Fibroblast of lung (primary cell): Measurements from ENCODE around the gene CLIP1. TPM values are rescaled to one million over a fixed set of nuclear protein-coding genes. Genes with fewer than 3 reads are reported as not detected.

ENCODE experiments used
- DNase-seq, 2 donors: peaks; one replicate each; pipeline versions ENCODE4 v3.0.0 to v3.0.0-alpha.2; 2010; ENCODE audit warnings: low read depth in 2 of 2
- H2AFZ ChIP-seq: 2 replicates; pipeline ENCODE4 v1.5.1; 2012; ENCODE audit warnings: low read length, control low read depth, inconsistent platforms
- H3K27ac ChIP-seq: 2 replicates; pipeline ENCODE4 v1.5.1; 2011; ENCODE audit warnings: low read length, control low read depth; ENCODE audit not compliant: insufficient read depth
- H3K27me3 ChIP-seq: 2 replicates; pipeline ENCODE4 v1.5.1; 2011; ENCODE audit warnings: mild to moderate bottlenecking, low read length; ENCODE audit not compliant: control insufficient read depth, insufficient read depth
- H3K36me3 ChIP-seq: 2 replicates; pipeline ENCODE4 v1.5.1; 2011; ENCODE audit warnings: low read length; ENCODE audit not compliant: control insufficient read depth, insufficient read depth
- H3K4me1 ChIP-seq: 2 replicates; pipeline ENCODE4 v1.5.1; 2011; ENCODE audit warnings: low read length; ENCODE audit not compliant: control insufficient read depth, insufficient read depth; ENCODE audit errors: extremely low read depth
- H3K4me2 ChIP-seq: 2 replicates; pipeline ENCODE4 v1.5.1; 2011; ENCODE audit warnings: low read length, control low read depth; ENCODE audit not compliant: insufficient read depth; ENCODE audit errors: extremely low read depth
- H3K4me3 ChIP-seq, 4 experiments: fragments of 200-600 bp in 1 of 4; sonication (generic) in 1 of 4; replicated peaks in 1 of 4; 2 replicates each; pipeline ENCODE4 v1.5.1; 2011 to 2016; ENCODE audit warnings: low read length in 4 of 4, low read depth in 3 of 4, mild to moderate bottlenecking in 3 of 4, control low read depth in 2 of 4, inconsistent platforms in 1 of 4, mixed read lengths in 1 of 4; ENCODE audit not compliant: insufficient read depth in 1 of 4; ENCODE audit errors: control extremely low read depth in 1 of 4
- H3K79me2 ChIP-seq: 2 replicates; pipeline ENCODE4 v1.5.1; 2012; ENCODE audit warnings: mild to moderate bottlenecking, low read length, inconsistent platforms; ENCODE audit not compliant: control insufficient read depth, insufficient read depth
- H3K9ac ChIP-seq: 2 replicates; pipeline ENCODE4 v1.5.1; 2011; ENCODE audit warnings: mild to moderate bottlenecking, low read length, control low read depth; ENCODE audit not compliant: insufficient read depth
- H3K9me3 ChIP-seq: 2 replicates; pipeline ENCODE4 v1.5.1; 2012; ENCODE audit warnings: low read depth, low read length; ENCODE audit not compliant: control insufficient read depth, insufficient read depth
- H4K20me1 ChIP-seq: 2 replicates; pipeline ENCODE4 v1.5.1; 2011; ENCODE audit warnings: low read length; ENCODE audit not compliant: control insufficient read depth, insufficient read depth; ENCODE audit errors: extremely low read depth
- CTCF ChIP-seq, 2 donors: IDR thresholded peaks in 1 of 2; conservative IDR thresholded peaks in 1 of 2; 1 replicate in 1 of 2; 2 replicates in 1 of 2; pipeline ENCODE4 v1.5.1; 2011 to 2012; ENCODE audit warnings: low read length in 2 of 2, control low read depth in 1 of 2, inconsistent platforms in 1 of 2, low read depth in 1 of 2, mild to moderate bottlenecking in 1 of 2
- EZH2 ChIP-seq: IDR thresholded peaks from 2 replicates; pipeline ENCODE4 v1.5.1; 2012; ENCODE audit warnings: low read length, control low read depth, mild to moderate bottlenecking; ENCODE audit errors: missing control alignments
- polyA plus RNA-seq, 2 donors: library from polyadenylated mRNA; depleted of rRNA in 1 of 2; stranded (reverse) in 1 of 2; unstranded in 1 of 2; fragments of >200 nt; gene quantifications; 2 replicates each; pipeline ENCODE4 v1.2.1, GENCODE V29; 2011 to 2012; ENCODE audit warnings: missing spikeins in 1 of 2
- total RNA-seq: library from RNA; depleted of rRNA; stranded (reverse); fragments of >200 nt; gene quantifications from 2 replicates; pipeline ENCODE4 v1.2.1, GENCODE V29; 2014

The CLIP1 gene
- total and polyA plus RNA-seq, 2 donors (not counting 1 experiment from before 2014, with no cell fraction given): 75.5 to 147 TPM

- Histone ChIP-seq H3K27me3 (no peaks in the 10 kb centered on the region), H3K27ac (no peak overlapping the region), H3K4me1 (peaks cover 15% of the 10 kb centered on the region), H3K79me2 (peaks cover 22% of the 10 kb centered on the region), H3K4me2 (no peak overlapping the region), H3K9ac (no peak overlapping the region), H2AFZ (no peak overlapping the region), H3K9me3 (no peaks in the 10 kb centered on the region), H3K4me3 (no peak overlapping the region), H4K20me1 (no peaks in the 10 kb centered on the region), H3K36me3 (peaks cover 2% of the 10 kb centered on the region)
- no peak for DNase-seq
- no peak for TF ChIP-seq EZH2
- no peak for TF ChIP-seq CTCF (conservative IDR thresholded peaks at IDR 0.05 in 1 of 2, IDR thresholded peaks at IDR 0.05 in 1 of 2; ENCODE audit: low read depth in 1 of 2, low read length in 2 of 2)
Measured at GRCh38 chr12:122228092-122228491, 194.4 kb downstream of the CLIP1 start.

- peaks cover 29% of the 10 kb centered on the region for H3K79me2 ChIP-seq
- H3K4me3 ChIP-seq: no peak overlapping the region
- H3K9me3 ChIP-seq: no peaks in the 10 kb centered on the region
- no peak overlapping the region for H3K27ac ChIP-seq
- no peaks in the 10 kb centered on the region for H4K20me1 ChIP-seq
- no peak overlapping the region for H3K4me2 ChIP-seq
- H2AFZ ChIP-seq: no peak overlapping the region
- H3K27me3 ChIP-seq: no peaks in the 10 kb centered on the region
- H3K36me3 ChIP-seq: peaks cover 4% of the 10 kb centered on the region
- no peak for DNase-seq
- peaks cover 15% of the 10 kb centered on the region for H3K4me1 ChIP-seq
- TF ChIP-seq EZH2 (no peak), CTCF (conservative IDR thresholded peaks at IDR 0.05 in 1 of 2, IDR thresholded peaks at IDR 0.05 in 1 of 2; ENCODE audit: low read depth in 1 of 2, low read length in 2 of 2) (no peak)
- H3K9ac ChIP-seq: no peak overlapping the region
Measured at GRCh38 chr12:122227341-122227740, 195.1 kb downstream of the CLIP1 start.

GRCh38 chr12:122226366-122227125 lies 195.9 kb downstream of the CLIP1 start:
- peaks cover 6% of the 10 kb centered on the region for H3K36me3 ChIP-seq
- DNase-seq: no peak
- no peaks in the 10 kb centered on the region for H3K9me3 ChIP-seq
- peaks cover 32% of the 10 kb centered on the region for H3K79me2 ChIP-seq
- H4K20me1 ChIP-seq: no peaks in the 10 kb centered on the region
- H3K27ac ChIP-seq: no peak overlapping the region
- peak overlapping the region in 3 of 4 experiments; percentile 22 to 51 (median 27) for H3K4me3 ChIP-seq
- TF ChIP-seq CTCF (conservative IDR thresholded peaks at IDR 0.05 in 1 of 2, IDR thresholded peaks at IDR 0.05 in 1 of 2; ENCODE audit: low read depth in 1 of 2, low read length in 2 of 2) (no peak), EZH2 (no peak)
- H3K4me2 ChIP-seq: peak overlapping the region; percentile 66
- peak overlapping the region; percentile 24 for H2AFZ ChIP-seq
- peaks cover 15% of the 10 kb centered on the region for H3K4me1 ChIP-seq
- H3K9ac ChIP-seq: no peak overlapping the region
- no peaks in the 10 kb centered on the region for H3K27me3 ChIP-seq
